HG03175 (cell line): Measurements from ENCODE around the gene OVOL1.
"Not testable (repeated sequence)": the region's sequence is repeated elsewhere in the genome, so short reads cannot be mapped to it uniquely, and the experiment has no call there.

Experiments
- ATAC-seq: cut with Tn5 transposase; IDR thresholded peaks from one replicate; pipeline ENCODE4 v1.9.1; 2021; ENCODE audit warnings: mild to moderate bottlenecking, moderate library complexity; ENCODE audit not compliant: unreplicated experiment

OVOL1 gene

DNA sequence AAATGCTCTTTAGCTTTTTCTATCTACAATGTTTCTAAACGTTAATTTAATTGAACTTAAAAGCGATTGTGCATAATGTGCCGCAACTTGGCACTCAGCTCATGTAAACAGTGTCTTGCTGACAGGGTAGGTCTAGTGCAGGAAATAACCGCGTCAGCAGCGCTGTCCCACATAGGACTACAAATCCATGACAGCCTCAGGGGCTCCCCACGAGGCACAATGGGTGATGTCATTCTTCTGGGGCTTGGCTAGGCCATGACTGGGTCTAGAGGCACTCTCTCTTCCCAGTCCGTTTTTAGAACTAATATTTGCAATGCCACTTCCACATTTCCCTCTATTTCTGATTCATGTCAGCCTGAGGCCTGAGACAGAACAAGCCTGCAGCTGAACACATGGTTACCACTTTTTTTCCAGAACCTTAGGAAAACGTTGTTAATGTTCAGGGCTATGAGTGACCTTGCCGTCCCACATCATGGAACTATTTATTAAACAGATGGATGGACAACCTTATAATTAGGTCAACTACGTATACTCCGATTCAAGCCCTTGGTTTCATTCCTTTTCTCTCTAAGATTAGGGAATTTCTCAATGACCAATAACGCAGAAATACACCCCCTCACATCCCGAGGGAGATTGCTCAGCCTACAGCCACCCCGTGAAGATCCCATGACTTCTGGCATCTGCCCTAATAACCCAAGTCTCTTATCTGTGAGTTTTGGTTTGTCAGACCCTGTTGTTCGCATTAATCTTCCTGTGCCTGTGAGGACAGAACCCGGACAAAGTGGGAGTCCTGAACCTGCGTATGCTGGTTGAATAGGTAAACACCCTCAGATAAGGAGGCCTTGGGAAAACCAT, 27.5 kb downstream of the OVOL1 start:
- ATAC-seq, result no peak

DNA sequence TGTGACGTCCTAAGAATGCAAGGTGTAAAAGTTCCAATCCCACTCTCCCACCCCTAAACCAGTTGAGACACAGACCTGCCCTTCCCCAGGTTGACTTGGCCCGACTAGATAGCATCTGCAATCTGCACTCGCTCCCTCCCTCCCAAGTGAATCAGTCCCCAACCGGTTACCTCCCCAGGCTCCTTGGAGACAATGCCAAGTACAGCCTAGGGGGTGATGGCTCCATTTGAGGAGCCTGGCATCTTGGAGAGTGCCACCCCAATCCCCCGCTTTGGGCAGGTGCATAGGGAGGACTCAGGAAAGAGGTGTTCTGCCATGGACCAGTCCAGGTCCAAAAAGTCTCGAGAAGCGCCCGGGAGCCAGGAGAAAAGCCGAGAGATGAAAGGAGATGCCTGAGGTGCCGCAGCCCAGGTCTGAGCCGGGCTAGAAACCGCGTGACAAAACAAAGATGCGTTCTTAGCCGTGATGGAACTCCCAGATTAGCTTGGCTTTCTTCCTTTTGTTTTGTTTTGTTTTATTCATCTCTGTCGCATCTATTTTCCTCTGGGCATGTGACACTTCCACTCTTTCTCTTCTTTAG, 28.2 kb downstream of the OVOL1 start:
- no peak for ATAC-seq

DNA sequence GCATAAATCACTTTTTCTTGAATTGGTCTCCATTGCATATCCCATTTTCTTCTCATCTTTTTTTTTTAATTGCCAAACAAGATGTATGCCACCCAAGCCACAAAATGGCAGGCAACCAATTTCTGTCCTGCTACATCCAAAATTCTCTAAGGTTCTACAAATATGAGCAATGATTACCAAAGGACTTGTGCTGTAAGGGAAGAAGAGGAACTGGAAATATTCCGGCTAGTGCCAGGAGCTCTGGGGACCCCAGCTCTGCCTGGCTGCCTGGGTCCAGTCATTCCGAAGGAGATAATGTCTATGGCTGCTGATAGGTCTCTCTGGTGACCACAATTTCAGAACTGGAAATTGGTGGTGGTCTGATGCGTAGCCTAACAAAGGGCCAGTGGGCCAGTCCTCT, 29.8 kb downstream of the OVOL1 start:
- ATAC-seq, result no peak

GRCh38 chr11:65817312-65817834, 30.5 kb downstream of the OVOL1 start:
- no peak for ATAC-seq

- peak; percentile 72 for ATAC-seq
Observed at GRCh38 chr11:65817835-65818680, 31.2 kb downstream of the OVOL1 start.

- no peak for ATAC-seq
Observed at GRCh38 chr11:65821107-65821506, 34.2 kb downstream of the OVOL1 start.

GRCh38 chr11:65822776-65823528, 36.1 kb downstream of the OVOL1 start:
- ATAC-seq, result no peak

DNA sequence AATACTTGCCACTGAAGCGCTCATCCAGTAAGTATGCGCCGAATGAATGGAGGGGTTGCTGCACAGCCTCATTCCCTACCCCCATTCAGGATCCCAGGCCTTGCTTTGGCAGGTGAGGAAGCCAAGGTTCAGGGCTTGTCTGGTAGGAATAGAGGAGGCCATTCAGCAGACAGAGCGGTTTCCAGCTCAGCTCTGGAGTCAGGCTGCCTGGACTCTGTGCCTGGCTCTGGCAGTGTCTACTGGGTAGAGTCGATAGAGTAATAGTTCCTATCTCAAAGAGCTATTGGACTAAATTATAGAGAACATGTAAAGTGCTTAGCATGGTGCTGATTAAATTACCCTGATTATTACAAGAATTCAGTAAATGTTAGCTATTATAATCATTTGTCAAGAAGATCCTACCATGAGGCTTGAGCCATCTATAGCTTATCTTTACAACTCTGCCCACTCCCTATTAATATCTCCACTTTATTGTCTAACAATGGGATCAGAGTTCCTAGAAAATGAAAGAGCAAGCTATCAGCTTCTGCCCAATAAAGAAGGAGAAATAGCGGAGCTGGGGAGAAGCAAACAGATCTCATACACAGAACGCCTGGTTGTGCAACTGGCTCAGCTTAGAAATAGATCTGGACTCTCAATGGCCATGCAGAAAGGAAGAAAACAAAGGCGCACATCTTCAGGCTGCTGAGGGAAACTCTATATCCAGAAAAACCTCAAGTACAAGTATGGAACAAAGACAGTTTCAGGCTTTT, 40.3 kb downstream of the OVOL1 start:
- ATAC-seq, result no peak

GRCh38 chr11:65829459-65829858, 42.6 kb downstream of the OVOL1 start:
- ATAC-seq, result no peak

DNA sequence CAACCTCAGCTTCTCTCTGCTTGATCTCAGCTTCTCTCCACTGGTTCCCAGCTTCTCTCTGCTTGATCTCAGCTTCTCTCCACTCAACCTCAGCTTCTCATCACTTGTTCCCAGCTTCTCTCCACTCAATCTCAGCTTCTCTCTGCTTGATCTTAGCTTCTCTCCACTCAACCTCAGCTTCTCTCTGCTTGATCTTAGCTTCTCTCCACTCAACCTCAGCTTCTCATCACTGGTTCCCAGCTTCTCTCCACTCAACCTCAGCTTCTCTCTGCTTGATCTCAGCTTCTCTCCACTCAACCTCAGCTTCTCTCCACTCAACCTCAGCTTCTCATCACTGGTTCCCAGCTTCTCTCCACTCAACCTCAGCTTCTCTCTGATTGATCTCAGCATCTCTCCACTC, 45.4 kb downstream of the OVOL1 start:
- ATAC-seq, result not testable (repeated sequence)

DNA sequence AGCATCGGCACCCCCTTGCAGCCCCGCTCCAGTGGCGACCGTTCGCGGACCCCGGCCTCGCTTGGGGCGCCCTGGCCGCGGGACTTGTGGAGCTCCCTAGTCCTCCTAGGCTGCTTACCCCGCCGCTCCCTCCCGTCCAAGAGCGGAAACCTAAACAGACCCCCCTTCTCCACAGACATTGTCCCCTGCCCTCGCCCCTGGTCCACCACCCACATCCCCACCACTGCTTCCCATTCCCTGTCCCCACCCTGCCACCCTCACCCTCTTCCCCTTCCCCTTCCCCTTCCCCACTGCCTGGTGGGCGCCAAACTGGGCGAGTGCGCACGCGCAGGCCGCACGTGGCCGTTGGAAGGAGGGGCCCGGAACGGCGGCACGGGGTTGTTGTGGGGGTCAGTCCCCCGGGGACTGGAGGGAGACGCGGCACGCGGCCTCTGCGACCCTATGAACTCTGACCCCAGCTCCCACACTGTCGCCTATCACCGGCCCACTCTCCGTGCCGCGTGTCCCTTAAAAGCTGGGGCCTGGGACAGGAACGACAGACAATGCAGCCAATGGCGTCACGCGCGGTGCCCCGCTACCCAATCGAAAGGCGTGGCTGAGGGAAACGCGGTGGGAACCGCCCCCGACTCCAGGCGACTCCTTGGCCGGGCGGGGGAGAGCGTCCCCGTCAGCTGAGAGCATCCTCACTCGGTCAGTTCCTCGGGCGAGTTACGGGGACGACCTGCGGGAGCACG, 46.6 kb downstream of the OVOL1 start, which contains the start of gene SNX32:
Gene SNX32 (plus strand): TSS at position 667 of the 734 bp plus-strand sequence. CDS start 103 bp downstream, outside the sequence.
- peak; percentile 95 for ATAC-seq

GRCh38 chr11:65834202-65834601, 47.3 kb downstream of the OVOL1 start:
- no peak for ATAC-seq

DNA sequence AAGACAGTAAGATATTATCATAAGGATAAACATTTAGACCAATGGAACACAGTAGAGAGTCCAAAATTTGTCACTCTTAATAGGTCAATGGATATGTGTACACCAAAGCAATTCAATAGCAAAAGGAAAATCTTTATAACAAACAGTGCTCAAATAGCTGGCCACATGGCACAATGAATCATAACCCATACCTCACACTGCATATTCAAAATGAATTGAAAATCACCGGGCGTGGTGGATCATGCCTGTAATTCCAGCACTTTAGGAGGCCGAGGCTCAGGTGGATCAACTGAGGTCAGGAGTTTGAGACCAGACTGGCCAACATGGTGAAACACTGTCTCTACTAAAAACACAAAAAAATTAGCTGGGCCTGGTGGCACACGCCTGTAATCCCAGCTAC, 55.3 kb downstream of the OVOL1 start:
- no peak for ATAC-seq

DNA sequence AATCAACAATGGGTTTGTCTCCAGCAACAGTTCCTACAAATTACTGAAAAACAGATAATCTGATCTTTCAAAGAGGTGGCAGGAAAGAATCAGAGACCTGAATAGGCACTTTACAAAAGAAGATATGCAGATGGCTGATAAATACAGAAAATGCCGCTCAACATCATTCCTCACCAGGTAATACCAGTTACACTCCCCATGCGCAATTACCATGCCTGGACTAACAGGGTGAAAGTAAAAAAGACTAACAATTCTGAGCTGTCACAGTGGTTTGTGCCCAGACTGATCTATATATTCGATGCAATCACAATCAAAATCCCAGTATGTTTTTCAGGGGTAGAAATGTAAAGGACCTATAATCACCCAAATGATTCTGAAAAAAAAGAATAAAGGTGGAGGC, 56.9 kb downstream of the OVOL1 start:
- ATAC-seq, result no peak

DNA sequence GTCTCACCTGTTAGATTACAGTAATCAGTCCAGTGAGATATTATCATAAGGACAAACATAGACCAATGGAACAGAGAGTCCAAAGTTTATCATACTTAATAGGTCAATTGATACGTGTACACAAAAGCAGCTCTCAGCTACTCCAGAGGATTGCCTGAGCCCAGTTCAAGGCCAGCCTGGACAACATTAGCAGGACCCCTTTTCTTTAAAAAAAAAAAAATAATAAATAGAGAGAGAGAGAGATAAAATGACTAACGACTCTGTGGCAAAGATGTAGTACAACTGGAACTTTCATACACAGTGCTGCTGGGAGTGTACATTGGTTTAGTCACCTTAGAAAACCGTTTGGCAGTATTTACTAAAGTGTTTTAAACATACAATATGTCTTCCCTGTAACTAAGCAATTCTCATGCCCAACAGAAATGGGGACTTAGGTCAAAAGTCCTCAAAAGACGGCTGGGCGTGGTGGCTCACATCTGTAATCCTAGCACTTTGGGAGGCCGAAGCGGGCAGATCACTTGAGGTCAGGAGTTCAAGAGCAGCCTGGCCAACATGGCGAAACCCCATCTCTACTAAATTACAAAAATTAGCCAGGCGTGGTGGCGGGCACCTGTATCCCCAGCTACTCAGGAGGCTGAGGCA, 57.5 kb downstream of the OVOL1 start:
- no peak for ATAC-seq
